ENCODE results near the gene ANKRD44.

GRCh38 chr2:197265924-197266323 is 44.7 kb downstream of the ANKRD44 start:
- TF ChIP-seq CTCF (IDR thresholded peaks at IDR 0.05) = no peak
- no peak for TF ChIP-seq AFF4 (CRISPR knock-in tag; IDR thresholded peaks at IDR 0.05; ENCODE audit: borderline replicate concordance)
- no peak for TF ChIP-seq MXD4 (CRISPR knock-in tag; IDR thresholded peaks at IDR 0.05; ENCODE audit: borderline replicate concordance)
- TF ChIP-seq ZNF121 (CRISPR knock-in tag; IDR thresholded peaks at IDR 0.05) = no peak
- TF ChIP-seq PRDM15 (CRISPR knock-in tag; IDR thresholded peaks at IDR 0.05) = no peak
- TF ChIP-seq MLX (CRISPR knock-in tag; IDR thresholded peaks at IDR 0.05) = no peak
- TF ChIP-seq USF2 (CRISPR knock-in tag; IDR thresholded peaks at IDR 0.05) = no peak
- no peak for TF ChIP-seq USF1 (CRISPR knock-in tag; IDR thresholded peaks at IDR 0.05)
- TF ChIP-seq ATF2 (CRISPR knock-in tag; IDR thresholded peaks at IDR 0.05; ENCODE audit: borderline replicate concordance, low read depth) = no peak
- no peak for TF ChIP-seq E2F1 (CRISPR knock-in tag; IDR thresholded peaks at IDR 0.05)
- TF ChIP-seq JUN (CRISPR knock-in tag; IDR thresholded peaks at IDR 0.05) = no peak
